MM.1S (cell line): Measurements from ENCODE around the gene GRK1.

ENCODE experiments used
- DNase-seq: peaks from one replicate; pipeline ENCODE4 v3.0.0-alpha.2; 2015
- H2AFZ ChIP-seq: fragments of 300-600 bp; sonication (generic); 2 replicates; pipeline ENCODE4 v1.6.0; 2016; ENCODE audit warnings: antibody characterized with exemption, low read length
- H3F3A ChIP-seq: fragments of 300-600 bp; sonication (generic); 2 replicates; pipeline ENCODE4 v1.6.1; 2016; ENCODE audit warnings: mild to moderate bottlenecking, antibody characterized with exemption, low read length, moderate library complexity, mixed read lengths; ENCODE audit not compliant: insufficient read depth
- H3K27ac ChIP-seq: fragments of 300-600 bp; sonication (generic); 2 replicates; pipeline ENCODE4 v1.5.1; 2016; ENCODE audit warnings: mild to moderate bottlenecking, low read length
- H3K27me3 ChIP-seq: fragments of 300-600 bp; sonication (generic); replicated peaks from 2 replicates; pipeline ENCODE4 v1.6.0; 2016; ENCODE audit warnings: low read length; ENCODE audit not compliant: insufficient read depth
- H3K36me3 ChIP-seq: fragments of 300-600 bp; sonication (generic); replicated peaks from 2 replicates; pipeline ENCODE4 v1.6.1; 2016; ENCODE audit warnings: mild to moderate bottlenecking, low read length, mixed read lengths; ENCODE audit not compliant: insufficient read depth
- H3K4me1 ChIP-seq: fragments of 300-600 bp; sonication (generic); 2 replicates; pipeline ENCODE4 v1.6.1; 2016; ENCODE audit warnings: low read length, mixed read lengths
- H3K4me2 ChIP-seq: fragments of 300-600 bp; sonication (generic); 2 replicates; pipeline ENCODE4 v1.6.0; 2016; ENCODE audit warnings: low read depth, low read length
- H3K4me3 ChIP-seq: fragments of 300-600 bp; sonication (generic); 2 replicates; pipeline ENCODE4 v1.5.1; 2016; ENCODE audit warnings: low read length, mixed read lengths
- H3K79me2 ChIP-seq: fragments of 300-600 bp; sonication (generic); 2 replicates; pipeline ENCODE4 v1.6.1; 2016; ENCODE audit warnings: mixed run types, low read length, mixed read lengths
- H3K9ac ChIP-seq: fragments of 300-600 bp; sonication (generic); 2 replicates; pipeline ENCODE4 v1.6.1; 2016; ENCODE audit warnings: low read length, mixed read lengths
- H3K9me2 ChIP-seq: fragments of 300-600 bp; sonication (generic); replicated peaks from 2 replicates; pipeline ENCODE4 v1.6.1; 2016; ENCODE audit warnings: mild to moderate bottlenecking, low read length, mixed read lengths; ENCODE audit not compliant: insufficient read depth
- H3K9me3 ChIP-seq: fragments of 300-600 bp; sonication (generic); replicated peaks from 2 replicates; pipeline ENCODE4 v1.6.1; 2016; ENCODE audit warnings: mild to moderate bottlenecking, low read length, mixed read lengths; ENCODE audit not compliant: insufficient read depth
- H4K20me1 ChIP-seq: fragments of 300-600 bp; sonication (generic); 2 replicates; pipeline ENCODE4 v1.6.1; 2016; ENCODE audit warnings: mild to moderate bottlenecking, low read length, moderate library complexity, mixed read lengths; ENCODE audit not compliant: insufficient read depth
- CTCF ChIP-seq: fragments of 300-600 bp; sonication (generic); IDR thresholded peaks from 2 replicates; pipeline ENCODE4 v1.5.1; 2016; ENCODE audit warnings: antibody characterized with exemption, low read length, mixed read lengths
- EZH2 ChIP-seq: fragments of 300-600 bp; sonication (generic); optimal IDR thresholded peaks from 2 replicates; pipeline ENCODE3; 2017; ENCODE audit warnings: low read depth, mild to moderate bottlenecking, antibody characterized with exemption, low read length, mixed read lengths
- EZH2phosphoT487 ChIP-seq: fragments of 300-600 bp; sonication (generic); IDR thresholded peaks from 2 replicates; pipeline ENCODE4 v1.6.1; 2018; ENCODE audit warnings: antibody characterized with exemption, low read length

The GRK1 gene

GRCh38 chr13:113631341-113632095 is 35.5 kb upstream of the GRK1 start:
- Histone ChIP-seq H3K4me1 (no peaks in the 10 kb centered on the region), H3K27ac (no peak overlapping the region), H3K9me3 (no peaks in the 10 kb centered on the region), H3F3A (no peaks in the 10 kb centered on the region), H3K79me2 (peaks cover 72% of the 10 kb centered on the region), H4K20me1 (peaks cover 10% of the 10 kb centered on the region), H3K4me3 (no peak overlapping the region), H3K4me2 (no peak overlapping the region), H3K27me3 (no peaks in the 10 kb centered on the region), H3K9me2 (no peaks in the 10 kb centered on the region), H3K9ac (no peak overlapping the region), H2AFZ (no peak overlapping the region), H3K36me3 (peaks cover 34% of the 10 kb centered on the region)
- no peak for DNase-seq
- TF ChIP-seq CTCF (no peak), EZH2 (no peak)

GRCh38 chr13:113632706-113633484 is 34.1 kb upstream of the GRK1 start:
- Histone ChIP-seq H3K9me3 (no peaks in the 10 kb centered on the region), H3K4me1 (no peaks in the 10 kb centered on the region), H3K4me3 (no peak overlapping the region), H3K27ac (no peak overlapping the region), H3F3A (no peaks in the 10 kb centered on the region), H3K36me3 (peaks cover 36% of the 10 kb centered on the region), H3K9ac (no peak overlapping the region), H3K9me2 (no peaks in the 10 kb centered on the region), H3K4me2 (no peak overlapping the region), H3K27me3 (no peaks in the 10 kb centered on the region), H2AFZ (no peak overlapping the region), H4K20me1 (peaks cover 10% of the 10 kb centered on the region), H3K79me2 (peaks cover 59% of the 10 kb centered on the region)
- DNase-seq: no peak
- TF ChIP-seq EZH2phosphoT487 (no peak), CTCF (no peak), EZH2 (no peak)

GRCh38 chr13:113633485-113633873 is 33.5 kb upstream of the GRK1 start:
- H2AFZ ChIP-seq: no peak overlapping the region
- no peak overlapping the region for H3K4me2 ChIP-seq
- peaks cover 10% of the 10 kb centered on the region for H4K20me1 ChIP-seq
- H3F3A ChIP-seq: no peaks in the 10 kb centered on the region
- H3K9me3 ChIP-seq: no peaks in the 10 kb centered on the region
- TF ChIP-seq CTCF (no peak), EZH2phosphoT487 (no peak)
- H3K27ac ChIP-seq: no peak overlapping the region
- no peaks in the 10 kb centered on the region for H3K27me3 ChIP-seq
- DNase-seq: no peak
- H3K4me3 ChIP-seq: no peak overlapping the region
- H3K9me2 ChIP-seq: no peaks in the 10 kb centered on the region
- no peaks in the 10 kb centered on the region for H3K4me1 ChIP-seq
- peaks cover 56% of the 10 kb centered on the region for H3K79me2 ChIP-seq
- H3K36me3 ChIP-seq: peaks cover 42% of the 10 kb centered on the region
- no peak overlapping the region for H3K9ac ChIP-seq
